Fibroblast of lung (primary cell): Measurements from ENCODE around the gene NGF. TPM values are rescaled to one million over a fixed set of nuclear protein-coding genes. Genes with fewer than 3 reads are reported as not detected.

Source experiments
- DNase-seq, 2 donors: peaks; one replicate each; pipeline versions ENCODE4 v3.0.0 to v3.0.0-alpha.2; 2010; ENCODE audit warnings: low read depth in 2 of 2
- H2AFZ ChIP-seq: 2 replicates; pipeline ENCODE4 v1.5.1; 2012; ENCODE audit warnings: low read length, control low read depth, inconsistent platforms
- H3K27ac ChIP-seq: 2 replicates; pipeline ENCODE4 v1.5.1; 2011; ENCODE audit warnings: low read length, control low read depth; ENCODE audit not compliant: insufficient read depth
- H3K27me3 ChIP-seq: 2 replicates; pipeline ENCODE4 v1.5.1; 2011; ENCODE audit warnings: mild to moderate bottlenecking, low read length; ENCODE audit not compliant: control insufficient read depth, insufficient read depth
- H3K36me3 ChIP-seq: 2 replicates; pipeline ENCODE4 v1.5.1; 2011; ENCODE audit warnings: low read length; ENCODE audit not compliant: control insufficient read depth, insufficient read depth
- H3K4me1 ChIP-seq: 2 replicates; pipeline ENCODE4 v1.5.1; 2011; ENCODE audit warnings: low read length; ENCODE audit not compliant: control insufficient read depth, insufficient read depth; ENCODE audit errors: extremely low read depth
- H3K4me2 ChIP-seq: 2 replicates; pipeline ENCODE4 v1.5.1; 2011; ENCODE audit warnings: low read length, control low read depth; ENCODE audit not compliant: insufficient read depth; ENCODE audit errors: extremely low read depth
- H3K4me3 ChIP-seq, 4 experiments: fragments of 200-600 bp in 1 of 4; sonication (generic) in 1 of 4; replicated peaks in 1 of 4; 2 replicates each; pipeline ENCODE4 v1.5.1; 2011 to 2016; ENCODE audit warnings: low read length in 4 of 4, low read depth in 3 of 4, mild to moderate bottlenecking in 3 of 4, control low read depth in 2 of 4, inconsistent platforms in 1 of 4, mixed read lengths in 1 of 4; ENCODE audit not compliant: insufficient read depth in 1 of 4; ENCODE audit errors: control extremely low read depth in 1 of 4
- H3K79me2 ChIP-seq: 2 replicates; pipeline ENCODE4 v1.5.1; 2012; ENCODE audit warnings: mild to moderate bottlenecking, low read length, inconsistent platforms; ENCODE audit not compliant: control insufficient read depth, insufficient read depth
- H3K9ac ChIP-seq: 2 replicates; pipeline ENCODE4 v1.5.1; 2011; ENCODE audit warnings: mild to moderate bottlenecking, low read length, control low read depth; ENCODE audit not compliant: insufficient read depth
- H3K9me3 ChIP-seq: 2 replicates; pipeline ENCODE4 v1.5.1; 2012; ENCODE audit warnings: low read depth, low read length; ENCODE audit not compliant: control insufficient read depth, insufficient read depth
- H4K20me1 ChIP-seq: 2 replicates; pipeline ENCODE4 v1.5.1; 2011; ENCODE audit warnings: low read length; ENCODE audit not compliant: control insufficient read depth, insufficient read depth; ENCODE audit errors: extremely low read depth
- EZH2 ChIP-seq: IDR thresholded peaks from 2 replicates; pipeline ENCODE4 v1.5.1; 2012; ENCODE audit warnings: low read length, control low read depth, mild to moderate bottlenecking; ENCODE audit errors: missing control alignments
- polyA plus RNA-seq, 2 donors: library from polyadenylated mRNA; depleted of rRNA in 1 of 2; stranded (reverse) in 1 of 2; unstranded in 1 of 2; fragments of >200 nt; gene quantifications; 2 replicates each; pipeline ENCODE4 v1.2.1, GENCODE V29; 2011 to 2012; ENCODE audit warnings: missing spikeins in 1 of 2
- total RNA-seq: library from RNA; depleted of rRNA; stranded (reverse); fragments of >200 nt; gene quantifications from 2 replicates; pipeline ENCODE4 v1.2.1, GENCODE V29; 2014
- TF ChIP-seq, protein P1 (sequence below), 2 donors: IDR thresholded peaks in 1 of 2; conservative IDR thresholded peaks in 1 of 2; 1 replicate in 1 of 2; 2 replicates in 1 of 2; pipeline ENCODE4 v1.5.1; 2011 to 2012; ENCODE audit warnings: low read length in 2 of 2, control low read depth in 1 of 2, inconsistent platforms in 1 of 2, low read depth in 1 of 2, mild to moderate bottlenecking in 1 of 2

The NGF gene
- total and polyA plus RNA-seq, 2 donors (not counting 1 experiment from before 2014, with no cell fraction given), result 4.0 to 17.6 TPM

DNA sequence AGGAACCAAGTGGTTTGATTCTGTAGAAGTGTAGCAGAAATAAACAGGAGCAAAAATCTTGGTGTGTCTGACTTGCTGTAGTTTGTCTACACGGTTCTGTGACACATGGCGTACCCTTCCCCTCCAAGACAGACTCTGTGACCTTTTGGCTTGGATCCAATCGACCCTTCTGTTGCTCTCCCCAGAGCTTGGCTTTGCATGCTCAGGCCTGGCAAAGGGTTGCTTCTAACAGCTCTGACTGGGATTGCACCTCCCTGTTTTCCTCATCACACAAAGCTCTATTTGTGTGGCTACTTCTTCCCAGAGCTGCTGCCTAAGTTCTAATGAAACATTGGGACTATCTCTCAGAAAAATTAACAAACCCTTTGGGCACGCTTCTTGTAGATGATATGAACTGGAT, 24.0 kb downstream of the NGF start:
- Histone ChIP-seq H3K36me3 (no peaks in the 10 kb centered on the region), H3K79me2 (peaks cover 7% of the 10 kb centered on the region), H3K9ac (no peak overlapping the region), H3K27me3 (no peaks in the 10 kb centered on the region), H3K4me3 (no peak overlapping the region), H3K4me2 (no peak overlapping the region), H2AFZ (no peak overlapping the region), H3K4me1 (peaks cover 3% of the 10 kb centered on the region), H4K20me1 (no peaks in the 10 kb centered on the region), H3K9me3 (no peaks in the 10 kb centered on the region), H3K27ac (no peak overlapping the region)
- TF ChIP-seq, protein P1, sequence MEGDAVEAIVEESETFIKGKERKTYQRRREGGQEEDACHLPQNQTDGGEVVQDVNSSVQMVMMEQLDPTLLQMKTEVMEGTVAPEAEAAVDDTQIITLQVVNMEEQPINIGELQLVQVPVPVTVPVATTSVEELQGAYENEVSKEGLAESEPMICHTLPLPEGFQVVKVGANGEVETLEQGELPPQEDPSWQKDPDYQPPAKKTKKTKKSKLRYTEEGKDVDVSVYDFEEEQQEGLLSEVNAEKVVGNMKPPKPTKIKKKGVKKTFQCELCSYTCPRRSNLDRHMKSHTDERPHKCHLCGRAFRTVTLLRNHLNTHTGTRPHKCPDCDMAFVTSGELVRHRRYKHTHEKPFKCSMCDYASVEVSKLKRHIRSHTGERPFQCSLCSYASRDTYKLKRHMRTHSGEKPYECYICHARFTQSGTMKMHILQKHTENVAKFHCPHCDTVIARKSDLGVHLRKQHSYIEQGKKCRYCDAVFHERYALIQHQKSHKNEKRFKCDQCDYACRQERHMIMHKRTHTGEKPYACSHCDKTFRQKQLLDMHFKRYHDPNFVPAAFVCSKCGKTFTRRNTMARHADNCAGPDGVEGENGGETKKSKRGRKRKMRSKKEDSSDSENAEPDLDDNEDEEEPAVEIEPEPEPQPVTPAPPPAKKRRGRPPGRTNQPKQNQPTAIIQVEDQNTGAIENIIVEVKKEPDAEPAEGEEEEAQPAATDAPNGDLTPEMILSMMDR (conservative IDR thresholded peaks at IDR 0.05 in 1 of 2, IDR thresholded peaks at IDR 0.05 in 1 of 2; ENCODE audit: low read depth in 1 of 2, low read length in 2 of 2), result no peak
- no peak for TF ChIP-seq EZH2
- no peak for DNase-seq

DNA sequence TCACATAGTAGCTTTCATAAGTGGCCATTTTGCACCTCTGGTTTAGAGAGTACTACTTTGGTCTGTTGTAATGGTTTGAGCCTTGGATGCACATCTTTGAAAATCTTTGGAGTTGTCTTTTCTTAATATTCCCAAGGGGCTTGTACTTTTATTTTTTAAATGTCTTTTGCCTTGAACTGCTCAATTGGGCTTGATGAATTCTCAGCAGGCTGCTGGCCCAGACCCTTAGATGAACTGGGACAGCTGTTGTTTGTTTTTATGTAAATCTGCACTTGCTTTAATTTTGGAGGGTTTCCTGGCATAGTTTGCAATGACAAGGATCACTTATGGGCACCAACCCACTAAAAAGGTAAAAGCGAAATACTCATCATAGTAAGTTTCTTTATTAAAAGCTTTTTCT, 24.9 kb downstream of the NGF start:
- H3K4me3 ChIP-seq, result no peak overlapping the region
- no peaks in the 10 kb centered on the region for H3K9me3 ChIP-seq
- H2AFZ ChIP-seq, result no peak overlapping the region
- H3K79me2 ChIP-seq, result peaks cover 7% of the 10 kb centered on the region
- H3K27ac ChIP-seq, result no peak overlapping the region
- peaks cover 3% of the 10 kb centered on the region for H3K4me1 ChIP-seq
- no peak for TF ChIP-seq EZH2
- TF ChIP-seq, protein P1 (conservative IDR thresholded peaks at IDR 0.05 in 1 of 2, IDR thresholded peaks at IDR 0.05 in 1 of 2; ENCODE audit: low read depth in 1 of 2, low read length in 2 of 2), result no peak
- no peaks in the 10 kb centered on the region for H3K27me3 ChIP-seq
- DNase-seq, result no peak
- H3K36me3 ChIP-seq, result no peaks in the 10 kb centered on the region
- H3K4me2 ChIP-seq, result no peak overlapping the region
- H3K9ac ChIP-seq, result no peak overlapping the region
- no peaks in the 10 kb centered on the region for H4K20me1 ChIP-seq

DNA sequence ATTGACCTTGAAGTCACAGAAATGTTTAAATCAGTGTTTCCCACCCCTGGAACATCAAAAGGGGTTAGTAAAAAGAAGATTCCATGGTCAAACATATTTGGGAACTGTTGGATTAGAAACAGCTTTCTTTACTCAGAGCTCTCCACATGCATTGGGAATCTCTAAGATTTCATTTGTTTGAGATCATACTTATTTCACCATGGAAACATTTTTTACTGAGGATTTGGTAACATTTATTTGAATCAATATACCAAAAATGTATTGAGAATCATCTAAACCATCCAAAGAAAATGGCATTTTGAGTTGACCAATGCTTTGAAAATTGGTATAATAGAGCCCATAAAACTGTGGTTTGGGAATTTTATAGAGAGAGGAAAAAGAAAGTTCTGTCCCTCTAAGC, 25.3 kb downstream of the NGF start:
- Histone ChIP-seq H3K4me3 (no peak overlapping the region), H3K27me3 (no peaks in the 10 kb centered on the region), H3K79me2 (peaks cover 5% of the 10 kb centered on the region), H3K27ac (no peak overlapping the region), H4K20me1 (no peaks in the 10 kb centered on the region), H3K9ac (no peak overlapping the region), H2AFZ (no peak overlapping the region), H3K36me3 (no peaks in the 10 kb centered on the region), H3K4me1 (peaks cover 3% of the 10 kb centered on the region), H3K4me2 (no peak overlapping the region), H3K9me3 (no peaks in the 10 kb centered on the region)
- TF ChIP-seq, protein P1 (conservative IDR thresholded peaks at IDR 0.05 in 1 of 2, IDR thresholded peaks at IDR 0.05 in 1 of 2; ENCODE audit: low read depth in 1 of 2, low read length in 2 of 2), result no peak
- TF ChIP-seq EZH2, result no peak
- no peak for DNase-seq
